ENCODE data around the gene LGR4.

- no peak for TF ChIP-seq CTCF (conservative IDR thresholded peaks at IDR 0.05; ENCODE audit: low read depth in 2 of 2)
- no peak for TF ChIP-seq ZNF331 (CRISPR knock-in tag; IDR thresholded peaks at IDR 0.05; ENCODE audit: low read depth)
- no peak for TF ChIP-seq NANOG (IDR thresholded peaks at IDR 0.05; ENCODE audit: borderline replicate concordance)
- no peak for TF ChIP-seq EZH2 (IDR thresholded peaks at IDR 0.05; ENCODE audit: low read depth, unreplicated experiment)
- no peak for TF ChIP-seq POLR2AphosphoS5 (IDR thresholded peaks at IDR 0.05; ENCODE audit: low read depth)
- no peak for TF ChIP-seq CREB1 (CRISPR knock-in tag; IDR thresholded peaks at IDR 0.05; ENCODE audit: low read depth)
- TF ChIP-seq JUNB (IDR thresholded peaks at IDR 0.05; ENCODE audit: unreplicated experiment): no peak
- TF ChIP-seq EZH2phosphoT487 (IDR thresholded peaks at IDR 0.05; ENCODE audit: unreplicated experiment): no peak
- TF ChIP-seq STAT1 (IDR thresholded peaks at IDR 0.05; ENCODE audit: unreplicated experiment): no peak
- no peak for TF ChIP-seq ETS1 (IDR thresholded peaks at IDR 0.05)
- no peak for TF ChIP-seq REST (IDR thresholded peaks at IDR 0.05; ENCODE audit: unreplicated experiment)
Measured at GRCh38 chr11:27401280-27401832, 71.2 kb downstream of the LGR4 start.

Measured in GM23338 (cell line).